ENCODE data around the gene PDLIM7.

GRCh38 chr5:177505075-177505474 lies 7.7 kb upstream of the PDLIM7 start:
- TF ChIP-seq CTCF (conservative IDR thresholded peaks at IDR 0.05; ENCODE audit: low read depth, low read length) (no peak), CHD1 (IDR thresholded peaks at IDR 0.05; ENCODE audit: low read depth, low read length) (no peak), RAD21 (IDR thresholded peaks at IDR 0.05; ENCODE audit: low read length) (no peak), CEBPB (IDR thresholded peaks at IDR 0.05; ENCODE audit: low read depth, low read length) (no peak), POLR2A (IDR thresholded peaks at IDR 0.05; ENCODE audit: low read depth, low read length) (no peak), MAFK (IDR thresholded peaks at IDR 0.05; ENCODE audit: low read depth, low read length) (no peak), RFX5 (IDR thresholded peaks at IDR 0.05; ENCODE audit: low read depth, low read length) (no peak), FOS (IDR thresholded peaks at IDR 0.05; ENCODE audit: low read depth, low read length) (no peak), NFE2L2 (IDR thresholded peaks at IDR 0.05; ENCODE audit: low read depth, low read length) (no peak), MAZ (IDR thresholded peaks at IDR 0.05; ENCODE audit: borderline replicate concordance, low read depth, low read length) (no peak), MXI1 (IDR thresholded peaks at IDR 0.05; ENCODE audit: borderline replicate concordance, low read depth, low read length) (no peak)
- TF ChIP-seq, protein P1, sequence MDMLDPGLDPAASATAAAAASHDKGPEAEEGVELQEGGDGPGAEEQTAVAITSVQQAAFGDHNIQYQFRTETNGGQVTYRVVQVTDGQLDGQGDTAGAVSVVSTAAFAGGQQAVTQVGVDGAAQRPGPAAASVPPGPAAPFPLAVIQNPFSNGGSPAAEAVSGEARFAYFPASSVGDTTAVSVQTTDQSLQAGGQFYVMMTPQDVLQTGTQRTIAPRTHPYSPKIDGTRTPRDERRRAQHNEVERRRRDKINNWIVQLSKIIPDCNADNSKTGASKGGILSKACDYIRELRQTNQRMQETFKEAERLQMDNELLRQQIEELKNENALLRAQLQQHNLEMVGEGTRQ (IDR thresholded peaks at IDR 0.05; ENCODE audit: low read depth, low read length), result no peak

All from IMR-90 (cell line).